Neural crest cell (in vitro differentiated cells): ENCODE measurements around the gene CTSZ. TPM values are rescaled to one million over a fixed set of nuclear protein-coding genes. Genes with fewer than 3 reads are reported as not detected.
A peak's percentile ranks its signal among the peaks of the same experiment; 100 is the strongest.
"Not testable (repeated sequence)": the region's sequence is repeated elsewhere in the genome, so short reads cannot be mapped to it uniquely, and the experiment has no call there.

Experiments used
- DNase-seq: peaks from one replicate; pipeline ENCODE4 v3.0.0; 2021; ENCODE audit warnings: low read depth, mixed read lengths, low spot score
- H3K27ac Mint-ChIP-seq: one replicate; pipeline ENCODE4 v1.8.0; 2021; ENCODE audit warnings: mild to moderate bottlenecking, mixed read lengths; ENCODE audit not compliant: unreplicated experiment
- H3K27me3 Mint-ChIP-seq: 2 replicates; pipeline ENCODE4 v1.8.0; 2021; ENCODE audit warnings: low read depth, mild to moderate bottlenecking, mixed read lengths
- H3K36me3 Mint-ChIP-seq: 2 replicates; pipeline ENCODE4 v1.8.0; 2021; ENCODE audit warnings: low read depth, mild to moderate bottlenecking, mixed read lengths
- H3K4me1 Mint-ChIP-seq: 2 replicates; pipeline ENCODE4 v1.8.0; 2021; ENCODE audit warnings: mixed read lengths
- H3K4me3 Mint-ChIP-seq: one replicate; pipeline ENCODE4 v1.8.0; 2021; ENCODE audit warnings: mild to moderate bottlenecking, mixed read lengths
- H3K9me3 Mint-ChIP-seq: 2 replicates; pipeline ENCODE4 v1.8.0; 2021; ENCODE audit warnings: mixed read lengths
- CTCF ChIP-seq: fragments of 200-600 bp; sonication (generic); conservative IDR thresholded peaks from 2 replicates; pipeline ENCODE4 v1.5.0; 2021; ENCODE audit warnings: antibody characterized with exemption, mild to moderate bottlenecking
- total RNA-seq: library from RNA; stranded (reverse); gene quantifications from 2 replicates; pipeline ENCODE4 v1.2.1, GENCODE V29; 2021

CTSZ gene
- total RNA-seq, 1 donor from 2014 or later: 22.7 TPM

- Mint-ChIP-seq H3K9me3 (peaks cover 4% of the 10 kb centered on the region), H3K27ac (no peak overlapping the region), H3K27me3 (no peaks in the 10 kb centered on the region), H3K36me3 (peaks cover 3% of the 10 kb centered on the region), H3K4me1 (peaks cover 4% of the 10 kb centered on the region), H3K4me3 (no peak overlapping the region)
- no peak for DNase-seq
- TF ChIP-seq CTCF: no peak
Measured at GRCh38 chr20:58967652-58968429, 39.2 kb downstream of the CTSZ start.

- no peak for TF ChIP-seq CTCF
- Mint-ChIP-seq H3K4me3 (no peak overlapping the region), H3K27ac (no peak overlapping the region), H3K36me3 (peaks cover 3% of the 10 kb centered on the region), H3K4me1 (peaks cover 4% of the 10 kb centered on the region), H3K27me3 (no peaks in the 10 kb centered on the region), H3K9me3 (peaks cover 4% of the 10 kb centered on the region)
- no peak for DNase-seq
Measured at GRCh38 chr20:58965270-58966064, 41.6 kb downstream of the CTSZ start.

GRCh38 chr20:58963922-58964321, 43.1 kb downstream of the CTSZ start:
- H3K27me3 Mint-ChIP-seq, H3K9me3 Mint-ChIP-seq, DNase-seq, H3K4me1 Mint-ChIP-seq, H3K27ac Mint-ChIP-seq, H3K4me3 Mint-ChIP-seq, H3K36me3 Mint-ChIP-seq: not testable (repeated sequence)

- TF ChIP-seq CTCF: peak; percentile 19
- Mint-ChIP-seq H3K27ac (no peak overlapping the region), H3K4me3 (no peak overlapping the region), H3K36me3 (no peaks in the 10 kb centered on the region), H3K27me3 (no peaks in the 10 kb centered on the region), H3K4me1 (peaks cover 4% of the 10 kb centered on the region), H3K9me3 (no peaks in the 10 kb centered on the region)
- no peak for DNase-seq
Measured at GRCh38 chr20:58963060-58963584, 43.9 kb downstream of the CTSZ start.

GRCh38 chr20:58959652-58960051, 47.4 kb downstream of the CTSZ start:
- no peak for TF ChIP-seq CTCF
- H3K27ac Mint-ChIP-seq: no peak overlapping the region
- no peak overlapping the region for H3K4me3 Mint-ChIP-seq
- H3K9me3 Mint-ChIP-seq: peaks cover 3% of the 10 kb centered on the region
- no peaks in the 10 kb centered on the region for H3K27me3 Mint-ChIP-seq
- H3K36me3 Mint-ChIP-seq: no peaks in the 10 kb centered on the region
- no peak for DNase-seq
- H3K4me1 Mint-ChIP-seq: peaks cover 4% of the 10 kb centered on the region

- H3K27me3 Mint-ChIP-seq: no peaks in the 10 kb centered on the region
- TF ChIP-seq CTCF: no peak
- no peak for DNase-seq
- no peaks in the 10 kb centered on the region for H3K36me3 Mint-ChIP-seq
- no peak overlapping the region for H3K27ac Mint-ChIP-seq
- no peak overlapping the region for H3K4me3 Mint-ChIP-seq
- no peaks in the 10 kb centered on the region for H3K4me1 Mint-ChIP-seq
- H3K9me3 Mint-ChIP-seq: peaks cover 7% of the 10 kb centered on the region
Measured at GRCh38 chr20:58956078-58956477, 51.0 kb downstream of the CTSZ start.
